IPS DF 4.7 (cell line): ENCODE results near the gene CAMTA1.
A peak's percentile ranks its signal among the peaks of the same experiment; 100 is the strongest.

Experiments
- DNase-seq: peaks from one replicate; pipeline ENCODE4 v3.0.0-alpha.2; 2013; ENCODE audit warnings: low spot score; ENCODE audit errors: extremely low read depth

Gene CAMTA1

GRCh38 chr1:7663451-7664146, 878.3 kb downstream of the CAMTA1 start:
- DNase-seq: no peak

GRCh38 chr1:7664147-7664892, 879.1 kb downstream of the CAMTA1 start:
- DNase-seq: no peak

GRCh38 chr1:7664893-7665250, 879.6 kb downstream of the CAMTA1 start:
- no peak for DNase-seq

- no peak for DNase-seq
Measured at GRCh38 chr1:7666249-7666648, 881.0 kb downstream of the CAMTA1 start.

- no peak for DNase-seq
Measured at GRCh38 chr1:7667159-7667558, 881.9 kb downstream of the CAMTA1 start.

GRCh38 chr1:7667625-7668218, 882.5 kb downstream of the CAMTA1 start:
- DNase-seq: peak; percentile 44

GRCh38 chr1:7669559-7670311, 884.5 kb downstream of the CAMTA1 start:
- peak; percentile 60 for DNase-seq

GRCh38 chr1:7670334-7671145, 885.3 kb downstream of the CAMTA1 start:
- no peak for DNase-seq

- no peak for DNase-seq
Measured at GRCh38 chr1:7671146-7671465, 885.9 kb downstream of the CAMTA1 start.

GRCh38 chr1:7671676-7672075, 886.4 kb downstream of the CAMTA1 start:
- no peak for DNase-seq

GRCh38 chr1:7672864-7673263, 887.6 kb downstream of the CAMTA1 start:
- no peak for DNase-seq

GRCh38 chr1:7674972-7675371, 889.7 kb downstream of the CAMTA1 start:
- DNase-seq: no peak

- DNase-seq: no peak
Measured at GRCh38 chr1:7675431-7676273, 890.4 kb downstream of the CAMTA1 start.

GRCh38 chr1:7676274-7676945, 891.2 kb downstream of the CAMTA1 start:
- DNase-seq: no peak

GRCh38 chr1:7677111-7677510, 891.9 kb downstream of the CAMTA1 start:
- no peak for DNase-seq

- no peak for DNase-seq
Measured at GRCh38 chr1:7677815-7678214, 892.6 kb downstream of the CAMTA1 start.

- DNase-seq: no peak
Measured at GRCh38 chr1:7678491-7679158, 893.4 kb downstream of the CAMTA1 start.

GRCh38 chr1:7679159-7679872, 894.1 kb downstream of the CAMTA1 start:
- no peak for DNase-seq

GRCh38 chr1:7679873-7680206, 894.6 kb downstream of the CAMTA1 start:
- no peak for DNase-seq
